ENCODE measurements around the gene CNKSR3.

GRCh38 chr6:154433477-154434241 is 76.8 kb downstream of the CNKSR3 start:
- TF ChIP-seq CTCF (IDR thresholded peaks at IDR 0.05; ENCODE audit: control extremely low read depth in 1 of 3, insufficient read depth in 1 of 3, low read depth in 1 of 3, low read length in 3 of 3) = no peak
- TF ChIP-seq RNF2 (IDR thresholded peaks at IDR 0.05; ENCODE audit: borderline replicate concordance, low read depth, low read length, missing control alignments, poor library complexity, severe bottlenecking) = no peak
- TF ChIP-seq RAD21 (IDR thresholded peaks at IDR 0.05 in 1 of 2, conservative IDR thresholded peaks at IDR 0.05 in 1 of 2; ENCODE audit: low read depth in 2 of 2, low read length in 2 of 2) = no peak
- no peak for TF ChIP-seq EGR1 (IDR thresholded peaks at IDR 0.05; ENCODE audit: borderline replicate concordance, low read depth, low read length)
- no peak for TF ChIP-seq EP300 (IDR thresholded peaks at IDR 0.05; ENCODE audit: borderline replicate concordance in 1 of 2, low read depth in 2 of 2, low read length in 2 of 2)
